GM12801 (cell line): ENCODE results near the gene PBX3.

Experiments
- TF ChIP-seq, protein P1 (sequence below): IDR thresholded peaks from one replicate; pipeline ENCODE4 v1.5.1; 2011; ENCODE audit warnings: control low read depth; ENCODE audit not compliant: insufficient read length; ENCODE audit errors: extremely low read depth

Gene PBX3

DNA sequence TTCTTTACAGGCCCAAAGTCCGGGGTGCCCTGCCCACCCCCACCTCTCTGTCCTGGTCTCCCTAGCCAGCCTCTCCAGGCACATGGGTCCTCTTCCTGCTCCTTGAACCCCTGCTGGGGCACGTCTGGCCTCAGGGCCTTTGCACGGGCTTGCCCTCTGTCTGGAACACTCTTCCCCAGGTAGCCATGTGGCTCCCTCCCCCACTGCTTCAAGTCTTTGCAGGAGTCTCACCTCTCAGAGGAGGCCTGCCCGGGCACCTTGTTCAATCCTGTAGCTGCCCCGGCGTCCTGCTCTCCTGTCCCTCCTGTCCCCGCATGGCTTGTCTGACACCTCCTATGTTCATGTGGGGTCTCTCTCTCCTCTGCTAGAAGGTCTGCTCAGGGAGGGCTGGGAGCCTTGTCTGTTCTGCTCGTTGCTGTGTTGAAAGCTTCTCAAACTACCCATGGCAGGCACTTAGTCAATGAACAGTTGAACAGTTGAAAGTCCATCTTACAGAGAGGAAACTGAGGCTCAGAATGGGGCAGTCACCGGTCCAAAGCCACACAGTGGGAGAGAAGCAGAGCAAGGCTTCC, 241.4 kb downstream of the PBX3 start:
- TF ChIP-seq, protein P1, sequence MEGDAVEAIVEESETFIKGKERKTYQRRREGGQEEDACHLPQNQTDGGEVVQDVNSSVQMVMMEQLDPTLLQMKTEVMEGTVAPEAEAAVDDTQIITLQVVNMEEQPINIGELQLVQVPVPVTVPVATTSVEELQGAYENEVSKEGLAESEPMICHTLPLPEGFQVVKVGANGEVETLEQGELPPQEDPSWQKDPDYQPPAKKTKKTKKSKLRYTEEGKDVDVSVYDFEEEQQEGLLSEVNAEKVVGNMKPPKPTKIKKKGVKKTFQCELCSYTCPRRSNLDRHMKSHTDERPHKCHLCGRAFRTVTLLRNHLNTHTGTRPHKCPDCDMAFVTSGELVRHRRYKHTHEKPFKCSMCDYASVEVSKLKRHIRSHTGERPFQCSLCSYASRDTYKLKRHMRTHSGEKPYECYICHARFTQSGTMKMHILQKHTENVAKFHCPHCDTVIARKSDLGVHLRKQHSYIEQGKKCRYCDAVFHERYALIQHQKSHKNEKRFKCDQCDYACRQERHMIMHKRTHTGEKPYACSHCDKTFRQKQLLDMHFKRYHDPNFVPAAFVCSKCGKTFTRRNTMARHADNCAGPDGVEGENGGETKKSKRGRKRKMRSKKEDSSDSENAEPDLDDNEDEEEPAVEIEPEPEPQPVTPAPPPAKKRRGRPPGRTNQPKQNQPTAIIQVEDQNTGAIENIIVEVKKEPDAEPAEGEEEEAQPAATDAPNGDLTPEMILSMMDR, result no peak

DNA sequence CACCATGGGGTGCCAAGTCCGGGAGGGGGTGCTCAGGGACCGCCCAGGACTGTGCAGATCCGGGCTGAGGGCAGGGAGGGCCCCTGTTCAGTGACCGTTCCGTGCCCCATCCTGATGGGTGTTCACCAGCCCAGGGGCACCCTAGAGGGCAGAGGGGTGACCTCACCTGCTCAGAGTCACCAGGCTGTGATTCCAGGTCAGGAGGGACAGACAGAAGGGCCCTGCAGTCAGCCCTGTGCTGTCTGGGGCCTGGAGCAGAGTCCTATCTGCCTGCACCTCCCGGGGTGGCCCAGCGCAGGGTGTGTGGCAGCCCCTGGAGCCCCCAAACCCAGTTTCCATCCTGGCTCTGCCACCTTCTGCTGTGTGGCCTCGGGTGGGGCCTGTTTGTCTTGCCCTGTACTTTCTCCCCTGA, 241.9 kb downstream of the PBX3 start:
- TF ChIP-seq, protein P1, result no peak

DNA sequence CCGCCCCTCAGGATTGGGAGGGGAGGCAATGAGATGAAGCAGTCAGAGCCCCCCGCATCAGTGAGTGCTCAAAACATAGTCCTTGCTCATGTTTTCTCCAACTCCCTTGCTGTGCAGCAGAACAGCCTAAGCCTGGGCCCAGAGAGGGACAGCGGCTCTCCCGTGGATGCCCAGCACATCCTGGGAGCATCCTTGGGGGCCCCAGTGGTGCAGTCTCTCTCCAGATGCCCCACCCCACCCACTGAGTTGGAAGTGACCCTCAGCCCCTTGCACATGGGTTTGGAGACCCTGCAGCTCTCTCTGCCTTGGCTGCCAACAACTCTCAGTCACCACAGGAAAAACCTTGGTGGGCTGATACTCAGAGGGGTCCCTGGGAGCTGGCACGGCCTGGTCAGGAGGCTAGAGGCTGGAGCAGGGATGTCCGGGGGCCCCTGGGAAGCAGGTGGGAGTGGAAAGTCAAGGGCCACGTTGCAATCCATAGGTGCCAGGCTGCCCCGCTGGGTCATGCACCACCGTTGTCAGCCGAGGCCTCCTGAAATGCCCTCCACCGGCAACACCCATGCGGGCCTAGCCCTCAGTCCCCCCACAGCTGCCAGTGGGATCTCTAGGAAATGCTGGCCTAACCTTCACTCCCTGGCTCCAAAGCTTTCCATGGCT, 242.5 kb downstream of the PBX3 start:
- TF ChIP-seq, protein P1, result no peak

DNA sequence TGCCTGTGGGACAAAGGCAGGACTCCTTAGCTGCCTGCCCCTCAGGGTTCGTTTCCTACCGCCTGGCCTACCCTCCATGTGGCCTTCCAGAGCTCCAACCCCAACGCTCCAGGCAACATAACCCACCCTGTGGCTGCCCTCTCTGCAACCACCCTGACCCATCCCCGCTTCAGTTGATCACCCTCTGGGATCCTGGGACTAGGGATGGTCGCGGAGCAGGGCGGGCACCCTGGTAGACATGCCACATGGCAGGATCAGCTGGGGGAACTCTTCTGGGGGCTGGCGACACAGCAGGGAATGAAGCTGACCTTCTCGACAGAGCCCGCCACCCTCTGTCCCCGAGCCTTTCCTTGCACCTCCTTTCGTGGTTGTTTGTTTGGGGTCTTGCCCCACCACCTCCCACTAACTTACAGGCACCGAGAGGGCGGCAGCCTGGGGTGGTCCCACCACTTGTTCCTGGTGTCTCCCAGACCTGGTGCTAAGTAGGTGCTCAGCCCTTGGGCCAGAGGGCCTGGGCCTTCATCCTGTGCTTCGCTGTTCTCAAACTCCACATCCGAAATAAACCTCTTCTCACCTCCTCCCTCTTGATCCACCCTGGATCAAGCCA, 243.1 kb downstream of the PBX3 start:
- TF ChIP-seq, protein P1, result no peak

DNA sequence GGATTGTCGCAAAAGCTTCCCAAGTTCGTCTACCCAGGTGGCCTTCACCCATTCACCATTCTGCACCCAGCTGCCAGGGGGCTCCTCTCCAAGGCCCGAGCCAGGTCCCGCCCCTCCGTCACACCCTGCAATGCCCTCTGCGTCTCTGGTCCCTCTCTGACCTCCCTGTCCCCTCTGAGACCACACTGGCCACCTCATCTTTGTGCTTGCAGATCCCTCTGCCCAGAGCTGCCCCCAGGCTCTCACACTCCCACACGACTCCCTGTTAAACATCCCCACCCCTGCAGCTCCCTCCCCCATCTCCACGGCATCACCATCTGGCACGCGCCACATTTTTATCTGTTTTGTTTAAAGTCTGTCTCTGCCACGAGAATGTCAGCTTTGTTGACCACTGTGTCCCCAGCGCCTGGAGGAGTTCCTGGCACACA, 243.6 kb downstream of the PBX3 start:
- TF ChIP-seq, protein P1, result no peak

DNA sequence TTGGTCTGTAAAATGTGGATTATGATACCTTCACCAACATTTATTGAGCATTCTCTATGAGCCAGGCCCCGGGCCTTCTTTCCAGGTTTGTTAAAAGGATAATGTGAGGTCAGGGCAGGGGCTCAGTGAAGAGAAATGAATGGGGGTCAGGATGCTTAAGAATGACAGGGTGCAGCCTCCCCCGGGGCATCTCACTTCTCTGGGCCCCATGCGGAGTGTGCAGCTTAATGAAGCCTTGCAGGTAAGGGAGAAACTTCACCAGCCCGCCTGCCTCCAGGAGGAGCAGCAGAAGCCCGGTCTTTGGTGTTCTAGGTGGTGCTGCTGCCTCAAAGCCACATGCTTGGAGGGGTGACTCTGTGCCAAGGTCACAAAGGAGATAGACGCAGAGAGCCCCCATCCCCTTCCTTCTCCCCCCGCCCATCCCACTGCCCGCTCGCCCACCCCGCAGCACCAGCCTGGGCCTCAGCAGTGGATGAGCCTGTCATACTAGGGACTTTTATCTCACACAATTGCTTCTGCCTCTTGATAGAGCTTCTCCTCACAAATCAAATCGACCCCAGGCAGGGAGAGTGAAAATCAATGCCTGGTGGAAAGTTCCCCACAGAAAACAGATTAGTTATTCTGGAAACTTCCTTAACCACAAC, 244.8 kb downstream of the PBX3 start:
- TF ChIP-seq, protein P1, result no peak

DNA sequence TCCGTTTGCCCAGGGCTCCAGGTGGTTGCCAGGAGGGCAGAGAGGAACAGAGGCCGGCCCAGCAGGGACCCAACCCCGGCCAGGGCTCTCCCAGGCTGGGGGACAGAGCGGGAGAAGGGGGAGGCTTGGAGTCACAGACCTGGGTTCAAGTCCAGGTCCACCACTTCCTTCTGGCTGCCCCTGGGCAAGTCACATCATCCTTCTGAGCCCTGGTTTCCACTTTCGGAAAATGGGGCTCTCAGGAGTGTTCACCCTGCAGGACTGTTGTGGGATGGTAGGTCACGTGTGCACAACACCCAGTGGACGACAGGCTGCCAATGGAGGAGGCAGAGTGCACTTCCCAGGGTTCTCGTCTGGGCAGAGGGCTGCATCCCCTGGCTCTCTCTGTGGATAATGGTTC, 245.4 kb downstream of the PBX3 start:
- TF ChIP-seq, protein P1, result no peak
